Measurements from ENCODE around the gene GIPC2.

Gene GIPC2

DNA sequence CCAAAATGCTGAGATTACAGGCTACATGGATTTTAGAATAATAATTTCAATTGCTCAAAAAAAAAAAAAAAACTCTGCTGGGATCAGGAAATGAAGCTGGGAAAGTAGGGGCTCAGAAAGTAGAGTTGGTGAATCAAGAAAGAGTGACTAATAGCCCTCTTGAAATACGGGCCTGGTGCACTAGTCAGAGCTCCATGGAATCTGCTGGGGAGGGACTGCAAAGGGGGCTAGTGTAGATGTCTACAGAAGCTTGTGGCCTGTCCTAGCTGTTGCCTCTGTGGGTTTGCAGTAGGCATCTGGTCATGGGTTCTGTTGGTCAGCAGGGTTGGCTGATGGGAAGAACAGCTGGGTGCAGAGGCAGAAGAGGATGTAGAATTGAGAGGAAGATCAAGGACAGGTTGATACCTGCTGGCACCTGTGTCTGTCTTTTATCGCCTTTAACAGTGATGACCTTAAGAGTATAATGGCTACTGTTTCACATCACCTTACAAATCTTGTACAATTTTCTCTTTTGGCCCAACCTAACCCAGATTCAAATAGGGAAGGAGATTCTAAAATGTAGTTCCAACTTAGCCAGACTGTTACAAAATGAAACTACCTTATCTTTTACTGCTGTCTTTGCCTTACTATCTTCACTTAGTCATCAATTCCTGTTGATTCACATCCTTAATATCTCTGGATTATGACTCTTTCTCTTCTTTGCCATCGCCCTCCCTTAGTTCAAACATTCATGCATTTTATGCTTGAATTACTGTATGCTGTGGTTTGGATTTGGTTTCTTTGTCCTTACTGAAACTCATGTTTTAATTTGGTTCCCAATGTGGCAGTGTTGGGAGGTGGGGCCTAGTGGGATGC, 126.2 kb downstream of the GIPC2 start:
- peak; percentile 63 for DNase-seq (ENCODE audit: low read depth)

DNA sequence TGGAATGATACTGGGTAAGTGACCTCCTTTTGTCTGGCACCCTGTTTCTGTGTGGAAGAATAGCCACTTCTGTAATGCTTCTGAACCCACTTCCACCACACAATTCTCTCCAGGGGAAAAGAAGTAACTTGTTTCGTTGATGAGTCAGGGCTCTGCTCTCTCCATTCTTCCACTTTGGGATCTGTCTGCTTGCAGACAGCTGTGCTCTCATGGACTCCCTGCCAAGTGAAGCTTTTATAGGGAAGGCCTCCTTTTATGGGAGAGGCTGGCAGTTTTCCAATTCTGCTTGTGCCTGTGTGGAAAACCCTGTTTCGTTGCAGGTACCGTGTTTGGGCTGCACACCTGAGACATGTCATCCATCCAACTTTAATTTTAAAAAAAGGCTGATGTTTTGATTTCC, 130.7 kb downstream of the GIPC2 start:
- TF ChIP-seq, protein P1, sequence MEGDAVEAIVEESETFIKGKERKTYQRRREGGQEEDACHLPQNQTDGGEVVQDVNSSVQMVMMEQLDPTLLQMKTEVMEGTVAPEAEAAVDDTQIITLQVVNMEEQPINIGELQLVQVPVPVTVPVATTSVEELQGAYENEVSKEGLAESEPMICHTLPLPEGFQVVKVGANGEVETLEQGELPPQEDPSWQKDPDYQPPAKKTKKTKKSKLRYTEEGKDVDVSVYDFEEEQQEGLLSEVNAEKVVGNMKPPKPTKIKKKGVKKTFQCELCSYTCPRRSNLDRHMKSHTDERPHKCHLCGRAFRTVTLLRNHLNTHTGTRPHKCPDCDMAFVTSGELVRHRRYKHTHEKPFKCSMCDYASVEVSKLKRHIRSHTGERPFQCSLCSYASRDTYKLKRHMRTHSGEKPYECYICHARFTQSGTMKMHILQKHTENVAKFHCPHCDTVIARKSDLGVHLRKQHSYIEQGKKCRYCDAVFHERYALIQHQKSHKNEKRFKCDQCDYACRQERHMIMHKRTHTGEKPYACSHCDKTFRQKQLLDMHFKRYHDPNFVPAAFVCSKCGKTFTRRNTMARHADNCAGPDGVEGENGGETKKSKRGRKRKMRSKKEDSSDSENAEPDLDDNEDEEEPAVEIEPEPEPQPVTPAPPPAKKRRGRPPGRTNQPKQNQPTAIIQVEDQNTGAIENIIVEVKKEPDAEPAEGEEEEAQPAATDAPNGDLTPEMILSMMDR (IDR thresholded peaks at IDR 0.05; ENCODE audit: low read length, missing control alignments) = no peak
- no peak overlapping the region for H3K4me3 ChIP-seq (replicated peaks; ENCODE audit: low read depth, low read length)
- DNase-seq (ENCODE audit: low read depth) = peak; percentile 85

More for the DNA sequence above, 126.2 kb downstream of the GIPC2 start:
- TF ChIP-seq, protein P1 (IDR thresholded peaks at IDR 0.05; ENCODE audit: low read length, missing control alignments) = no peak
- H3K4me3 ChIP-seq (replicated peaks; ENCODE audit: low read depth, low read length) = no peak overlapping the region

DNA sequence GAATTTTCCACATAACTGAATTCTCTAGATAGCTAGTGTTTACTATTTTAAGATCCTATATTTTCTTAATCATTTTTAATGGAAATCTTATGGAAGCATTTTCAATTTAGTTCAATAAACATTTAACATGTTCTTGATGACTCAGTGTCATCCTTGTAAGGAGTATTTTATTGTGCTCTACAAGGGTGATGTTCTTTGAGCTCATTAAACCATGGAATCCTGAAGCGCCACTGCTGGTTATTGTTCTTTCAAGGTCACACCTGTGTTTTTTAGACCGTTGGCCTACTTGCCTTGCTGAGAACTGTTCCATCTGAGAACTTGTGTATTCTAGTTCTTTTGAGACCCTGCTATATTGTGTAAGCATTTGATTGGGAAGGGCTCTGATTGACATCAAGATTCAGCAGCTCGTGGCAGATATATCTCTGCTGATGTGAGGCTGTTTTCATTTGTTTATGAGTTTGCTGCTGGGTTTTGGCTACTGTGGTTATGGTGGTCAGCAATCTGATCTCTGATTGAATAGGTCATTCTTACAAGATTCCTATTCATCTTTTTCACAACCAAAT, 132.0 kb downstream of the GIPC2 start:
- no peak overlapping the region for H3K4me3 ChIP-seq (replicated peaks; ENCODE audit: low read depth, low read length)
- TF ChIP-seq, protein P1 (IDR thresholded peaks at IDR 0.05; ENCODE audit: low read length, missing control alignments) = no peak
- no peak for DNase-seq (ENCODE audit: low read depth)

DNA sequence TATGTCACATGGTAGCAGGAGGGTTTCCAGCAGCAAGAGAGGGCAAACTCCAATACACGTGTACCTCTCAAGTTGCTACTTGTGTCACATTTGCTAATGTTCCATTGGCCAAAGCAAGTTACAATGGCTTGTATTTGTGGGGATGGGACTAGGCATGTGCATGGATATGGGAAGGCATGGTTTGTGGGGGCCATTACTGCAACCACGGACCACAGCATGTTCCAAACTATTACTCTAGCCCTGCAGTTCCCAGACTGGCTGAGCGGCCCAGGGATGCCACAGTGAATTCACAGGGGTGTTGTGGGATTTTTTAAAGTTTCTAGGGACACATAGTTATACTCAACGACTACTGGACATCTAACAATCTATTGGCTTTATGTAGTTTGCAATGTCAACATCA, 133.1 kb downstream of the GIPC2 start:
- no peak overlapping the region for H3K4me3 ChIP-seq (replicated peaks; ENCODE audit: low read depth, low read length)
- no peak for DNase-seq (ENCODE audit: low read depth)
- TF ChIP-seq, protein P1 (IDR thresholded peaks at IDR 0.05; ENCODE audit: low read length, missing control alignments) = no peak

DNA sequence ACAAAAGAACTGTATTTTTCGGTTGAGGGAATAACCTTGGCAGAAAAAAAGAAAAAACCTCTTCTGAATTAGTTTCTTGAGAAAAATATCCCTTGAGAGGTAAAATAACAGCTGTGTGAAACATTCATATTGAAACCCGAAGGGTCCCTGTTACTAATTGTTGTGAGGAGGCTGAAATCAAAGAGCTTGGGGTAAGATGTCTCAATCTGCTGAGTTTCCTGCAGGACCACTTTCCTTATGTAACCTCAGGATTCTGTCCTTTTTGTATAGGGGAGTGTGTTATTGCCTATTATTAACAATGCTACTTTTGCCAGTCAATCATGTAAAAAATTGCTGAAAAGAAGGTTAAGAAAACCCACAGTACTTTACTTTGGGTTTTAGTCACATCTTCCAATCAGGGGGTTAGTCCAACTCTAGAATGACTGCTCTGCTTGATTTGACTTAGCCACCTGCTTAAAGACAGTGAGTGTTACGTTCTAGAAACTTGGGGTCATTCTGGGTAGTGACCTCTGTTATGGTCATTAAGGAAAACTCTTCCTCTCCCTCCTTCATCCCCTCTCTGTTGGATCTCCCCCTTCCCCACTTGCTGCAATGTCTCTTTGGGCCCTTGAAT, 138.8 kb downstream of the GIPC2 start:
- H3K4me3 ChIP-seq (replicated peaks; ENCODE audit: low read depth, low read length) = no peak overlapping the region
- no peak for DNase-seq (ENCODE audit: low read depth)
- TF ChIP-seq, protein P1 (IDR thresholded peaks at IDR 0.05; ENCODE audit: low read length, missing control alignments) = no peak
